SJSA1 (cell line): ENCODE data around the gene TMEM161B. TPM values are rescaled to one million over a fixed set of nuclear protein-coding genes. Genes with fewer than 3 reads are reported as not detected.
"Not testable (repeated sequence)": the region's sequence is repeated elsewhere in the genome, so short reads cannot be mapped to it uniquely, and the experiment has no call there.

Source experiments
- DNase-seq, 2 experiments: peaks; one replicate each; pipeline ENCODE4 v3.0.0-alpha.2; 2015 to 2020; ENCODE audit warnings: low spot score in 2 of 2, low read depth in 1 of 2
- H3K27ac ChIP-seq: fragments of 250-450 bp; sonication (Bioruptor Pico); 2 replicates; pipeline ENCODE4 v1.5.1; 2020; ENCODE audit warnings: mild to moderate bottlenecking, moderate library complexity
- H3K27me3 ChIP-seq: fragments of 250-450 bp; sonication (Bioruptor Pico); replicated peaks from 2 replicates; pipeline ENCODE4 v1.5.1; 2020; ENCODE audit warnings: mild to moderate bottlenecking, moderate library complexity
- H3K36me3 ChIP-seq: fragments of 250-450 bp; sonication (Bioruptor Pico); 2 replicates; pipeline ENCODE4 v1.5.1; 2020; ENCODE audit warnings: mild to moderate bottlenecking
- H3K4me1 ChIP-seq: fragments of 250-450 bp; sonication (Bioruptor Pico); replicated peaks from 2 replicates; pipeline ENCODE4 v1.6.1; 2021; ENCODE audit warnings: mild to moderate bottlenecking
- H3K4me3 ChIP-seq: fragments of 250-450 bp; sonication (Bioruptor Pico); 2 replicates; pipeline ENCODE4 v1.5.1; 2020; ENCODE audit warnings: mild to moderate bottlenecking
- H3K9me3 ChIP-seq: fragments of 250-450 bp; sonication (Bioruptor Pico); replicated peaks from 2 replicates; pipeline ENCODE4 v1.5.1; 2020; ENCODE audit warnings: mild to moderate bottlenecking
- total RNA-seq: library from RNA; depleted of rRNA; stranded (reverse); fragments of >200 nt; shearing (Covaris generic); gene quantifications from 2 replicates; pipeline ENCODE4 v1.2.3, GENCODE V29; 2014

Gene TMEM161B
- total RNA-seq, 1 experiment from 2014 or later = 15.2 TPM

- not testable (repeated sequence) for DNase-seq, H3K4me1 ChIP-seq, H3K36me3 ChIP-seq, H3K27ac ChIP-seq, H3K27me3 ChIP-seq, H3K9me3 ChIP-seq, H3K4me3 ChIP-seq
Observed at GRCh38 chr5:88264565-88264964, 4.1 kb downstream of the TMEM161B start.

DNA sequence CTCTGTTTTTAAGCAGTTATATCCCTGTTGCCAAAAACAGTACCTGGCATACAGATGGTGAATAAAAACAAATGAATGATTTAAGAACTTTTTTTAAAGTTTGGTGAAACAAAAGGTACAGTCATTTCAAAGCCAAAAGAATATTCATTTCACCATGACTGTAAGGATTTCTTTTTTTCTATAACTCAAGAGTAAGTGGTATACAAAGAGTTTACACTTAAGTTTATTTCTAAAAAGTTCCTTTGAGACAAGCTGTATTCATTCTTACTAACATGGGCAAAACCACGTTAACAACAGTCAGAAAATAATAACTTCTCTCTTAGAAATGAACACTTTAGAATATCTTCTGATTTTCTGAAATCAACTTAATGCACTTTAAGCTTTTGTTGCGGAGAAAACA lies 5.3 kb downstream of the TMEM161B start:
- no peaks in the 10 kb centered on the region for H3K27me3 ChIP-seq

DNA sequence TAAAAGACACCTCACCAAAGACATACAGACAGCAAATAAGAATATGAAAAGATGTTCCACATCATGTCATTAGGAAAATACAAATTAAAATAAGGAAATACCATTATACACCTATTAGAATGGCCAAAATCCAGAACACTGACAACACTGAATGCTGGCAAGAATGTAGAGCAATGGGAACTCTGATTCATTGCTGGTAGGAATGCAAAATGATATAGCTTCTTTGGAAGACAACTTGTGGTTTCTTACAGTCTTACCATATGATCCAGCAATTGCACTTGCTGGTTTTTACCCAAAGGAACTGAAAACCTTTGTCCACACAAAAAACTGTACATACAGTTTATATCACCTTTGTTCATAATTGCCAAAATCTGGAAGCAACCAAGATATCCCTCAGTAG lies 6.5 kb downstream of the TMEM161B start:
- H3K9me3 ChIP-seq = no peaks in the 10 kb centered on the region
- H3K4me3 ChIP-seq = no peak overlapping the region
- no peaks in the 10 kb centered on the region for H3K27me3 ChIP-seq
- peaks cover 4% of the 10 kb centered on the region for H3K36me3 ChIP-seq
- H3K4me1 ChIP-seq = no peaks in the 10 kb centered on the region
- H3K27ac ChIP-seq = no peak overlapping the region
- no peak for DNase-seq

More for the DNA sequence above, 5.3 kb downstream of the TMEM161B start:
- no peak for DNase-seq
- Histone ChIP-seq H3K9me3 (no peaks in the 10 kb centered on the region), H3K36me3 (peaks cover 5% of the 10 kb centered on the region), H3K4me3 (no peak overlapping the region), H3K27ac (no peak overlapping the region), H3K4me1 (peaks cover 6% of the 10 kb centered on the region; the same call in 1 of the 2 replicates)

DNA sequence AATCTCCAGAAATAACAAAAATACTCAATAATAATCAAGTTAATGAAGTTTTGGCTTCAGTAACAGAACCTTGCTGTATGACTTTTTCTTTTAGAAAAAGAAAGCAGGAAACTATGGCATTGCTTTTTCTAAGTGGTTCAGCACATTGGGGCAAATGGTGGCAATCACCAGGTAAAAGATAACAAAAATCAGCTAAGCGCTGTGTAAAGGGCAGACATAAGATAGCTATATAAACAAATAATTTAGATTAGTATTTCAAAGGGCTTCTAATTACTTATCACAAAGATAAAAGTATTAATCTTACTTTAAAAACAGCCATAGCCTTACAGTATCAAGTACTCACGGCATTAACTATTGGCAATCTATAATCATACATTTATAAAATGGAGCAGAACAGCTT lies 10.0 kb downstream of the TMEM161B start:
- Histone ChIP-seq H3K4me3 (no peak overlapping the region), H3K9me3 (no peaks in the 10 kb centered on the region), H3K27ac (no peak overlapping the region), H3K27me3 (no peaks in the 10 kb centered on the region), H3K4me1 (no peaks in the 10 kb centered on the region), H3K36me3 (0 out of 2 replicates have a peak, but pooled peaks cover 2% of the 10 kb centered on the region)
- no peak for DNase-seq

DNA sequence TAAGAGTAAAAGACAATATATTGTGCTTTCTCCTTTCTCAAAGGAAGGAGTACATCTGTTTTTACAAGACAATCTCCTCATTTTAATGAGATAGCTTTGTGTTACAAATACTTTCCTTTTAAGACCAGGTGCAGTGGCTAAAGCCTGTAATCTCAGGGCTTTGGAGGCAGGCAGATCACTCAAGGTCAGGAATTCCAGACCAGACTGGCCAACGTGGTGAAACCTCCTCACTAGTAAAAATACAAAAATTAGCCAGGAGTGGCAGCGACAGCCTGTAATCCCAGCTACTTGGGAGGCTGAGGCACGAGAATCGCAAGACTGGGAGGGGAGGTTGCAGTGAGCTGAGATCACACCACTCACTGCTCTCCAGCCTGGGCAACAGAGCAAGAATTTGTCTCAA lies 11.8 kb downstream of the TMEM161B start:
- Histone ChIP-seq H3K4me1 (no peaks in the 10 kb centered on the region), H3K27me3 (no peaks in the 10 kb centered on the region)
- no peak for DNase-seq

GRCh38 chr5:88256037-88256436 lies 12.6 kb downstream of the TMEM161B start:
- Histone ChIP-seq H3K27ac (no peak overlapping the region), H3K36me3 (peaks cover 6% of the 10 kb centered on the region; the same call in 1 of the 2 replicates), H3K4me3 (no peak overlapping the region), H3K4me1 (no peaks in the 10 kb centered on the region), H3K27me3 (no peaks in the 10 kb centered on the region), H3K9me3 (no peaks in the 10 kb centered on the region)
- DNase-seq = no peak

More for the DNA sequence above, 11.8 kb downstream of the TMEM161B start:
- Histone ChIP-seq H3K36me3 (peaks cover 6% of the 10 kb centered on the region; the same call in 1 of the 2 replicates), H3K4me3 (no peak overlapping the region), H3K9me3 (no peaks in the 10 kb centered on the region), H3K27ac (no peak overlapping the region)

DNA sequence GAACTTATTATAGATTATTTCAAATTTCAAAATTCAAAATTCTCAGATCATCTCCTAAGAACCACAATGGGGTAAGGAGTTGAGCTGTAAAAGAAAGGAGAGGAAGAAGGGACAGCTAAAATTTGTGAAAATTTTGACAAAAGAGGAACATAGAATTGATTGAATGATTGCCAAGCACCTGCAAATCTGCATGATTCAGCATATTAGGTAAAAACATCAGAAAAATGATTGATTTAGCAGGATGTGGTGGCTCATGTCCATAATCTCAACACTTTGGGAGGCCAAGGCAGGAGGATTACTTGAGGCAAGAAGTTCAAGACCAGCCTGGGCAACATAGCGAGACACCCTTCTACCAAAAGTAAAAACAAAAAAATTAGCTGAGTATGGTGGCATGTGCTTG lies 14.3 kb downstream of the TMEM161B start:
- Histone ChIP-seq H3K9me3 (no peaks in the 10 kb centered on the region), H3K4me3 (no peak overlapping the region), H3K27ac (no peak overlapping the region), H3K4me1 (no peaks in the 10 kb centered on the region), H3K36me3 (peaks cover 11% of the 10 kb centered on the region; the same call in 1 of the 2 replicates), H3K27me3 (no peaks in the 10 kb centered on the region)
- no peak for DNase-seq

DNA sequence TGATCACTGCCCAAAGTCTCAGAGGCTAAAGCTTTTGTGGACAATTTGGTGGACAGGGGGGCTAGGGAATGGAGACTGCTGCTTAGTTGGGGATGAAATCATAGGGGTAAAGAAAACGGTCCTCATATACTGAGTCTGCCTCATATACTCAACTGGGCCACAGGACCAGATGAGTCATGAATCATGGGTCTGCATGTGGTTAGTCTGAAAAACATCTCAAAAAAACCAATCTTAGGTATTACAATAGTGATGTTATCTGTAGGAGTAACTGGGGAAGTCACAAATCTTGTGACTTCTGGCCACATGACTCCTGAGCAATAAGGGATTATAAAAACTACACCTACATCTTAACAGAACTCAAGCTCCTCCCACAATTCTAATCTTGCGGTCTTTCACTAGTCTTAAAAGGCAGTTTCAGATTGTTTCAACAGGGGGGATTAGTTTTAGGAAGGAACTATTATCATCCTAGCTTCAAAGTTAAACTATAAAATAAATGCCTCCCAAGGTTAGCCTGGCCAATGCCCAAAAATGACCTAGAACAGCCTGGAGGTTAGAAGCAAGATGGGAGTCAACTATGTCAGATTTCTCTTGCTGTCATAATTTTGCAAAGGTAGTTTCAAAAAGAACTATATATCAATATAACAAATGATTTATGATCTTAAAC lies 17.5 kb downstream of the TMEM161B start:
- Histone ChIP-seq H3K27me3 (no peaks in the 10 kb centered on the region), H3K9me3 (no peaks in the 10 kb centered on the region), H3K36me3 (peaks cover 11% of the 10 kb centered on the region; the same call in 1 of the 2 replicates), H3K4me3 (no peak overlapping the region), H3K27ac (no peak overlapping the region), H3K4me1 (no peaks in the 10 kb centered on the region)
- no peak for DNase-seq

- no peaks in the 10 kb centered on the region for H3K9me3 ChIP-seq
- H3K27me3 ChIP-seq = no peaks in the 10 kb centered on the region
- no peak overlapping the region for H3K27ac ChIP-seq
- H3K4me1 ChIP-seq = no peaks in the 10 kb centered on the region; the same call in 1 of the 2 replicates
- DNase-seq = no peak
- no peak overlapping the region for H3K4me3 ChIP-seq
- peaks cover 11% of the 10 kb centered on the region; the same call in 1 of the 2 replicates for H3K36me3 ChIP-seq
Observed at GRCh38 chr5:88250010-88250409, 18.6 kb downstream of the TMEM161B start.

DNA sequence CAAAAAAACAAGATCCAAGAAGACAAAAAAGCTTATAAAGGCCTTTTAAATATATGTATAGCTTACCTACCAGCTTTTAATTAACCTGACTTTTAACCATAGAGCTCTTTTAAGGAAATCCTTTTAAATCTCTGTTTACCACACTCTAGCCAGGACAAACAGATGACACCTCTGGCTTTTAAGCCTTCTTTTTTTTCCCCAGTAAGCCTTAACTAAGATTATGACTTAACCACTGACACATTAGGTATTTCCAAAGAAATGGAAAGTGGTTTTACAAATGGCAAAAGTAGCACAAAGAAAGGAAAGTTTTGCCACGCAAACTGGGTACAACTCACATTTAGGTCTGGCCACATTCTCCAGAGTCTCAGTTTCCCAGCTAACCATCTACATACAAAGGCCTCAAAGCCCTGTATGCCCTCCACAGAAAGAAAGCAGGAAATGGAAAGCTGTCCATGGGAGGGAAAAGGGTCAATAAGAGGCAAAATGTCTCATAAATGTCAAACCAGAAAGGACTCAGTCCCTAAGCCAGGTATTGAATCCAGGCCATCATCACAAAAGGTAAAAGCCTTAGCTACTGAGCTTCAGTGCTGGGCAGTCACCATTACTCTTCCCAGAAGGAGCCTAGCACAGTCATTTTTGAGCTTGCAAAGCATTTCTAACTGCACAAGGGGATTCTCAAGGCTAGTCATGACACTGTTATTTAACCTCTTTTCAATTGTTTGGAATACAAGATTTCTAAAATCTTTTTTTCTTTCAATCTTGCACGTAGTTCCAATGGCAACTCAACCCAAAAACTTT lies 19.7 kb downstream of the TMEM161B start:
- Histone ChIP-seq H3K27ac (no peak overlapping the region), H3K9me3 (no peaks in the 10 kb centered on the region), H3K36me3 (peaks cover 8% of the 10 kb centered on the region; the same call in 1 of the 2 replicates), H3K4me1 (no peaks in the 10 kb centered on the region; the same call in 1 of the 2 replicates), H3K4me3 (no peak overlapping the region), H3K27me3 (no peaks in the 10 kb centered on the region)
- DNase-seq = no peak

- Histone ChIP-seq H3K27me3 (no peaks in the 10 kb centered on the region), H3K27ac (no peak overlapping the region), H3K4me3 (no peak overlapping the region), H3K4me1 (no peaks in the 10 kb centered on the region; the same call in 1 of the 2 replicates), H3K36me3 (0 out of 2 replicates have a peak, but pooled peaks cover 5% of the 10 kb centered on the region), H3K9me3 (no peaks in the 10 kb centered on the region)
- no peak for DNase-seq
Observed at GRCh38 chr5:88248094-88248493, 20.6 kb downstream of the TMEM161B start.

- no peak for DNase-seq
- no peaks in the 10 kb centered on the region for H3K27me3 ChIP-seq
- no peaks in the 10 kb centered on the region for H3K9me3 ChIP-seq
- H3K4me1 ChIP-seq = no peaks in the 10 kb centered on the region; the same call in 1 of the 2 replicates
- 0 out of 2 replicates have a peak, but pooled peaks cover 4% of the 10 kb centered on the region for H3K36me3 ChIP-seq
- H3K4me3 ChIP-seq = no peak overlapping the region
- no peak overlapping the region for H3K27ac ChIP-seq
Observed at GRCh38 chr5:88245893-88246244, 22.8 kb downstream of the TMEM161B start.

- DNase-seq = no peak
- Histone ChIP-seq H3K27ac (no peak overlapping the region), H3K36me3 (no peaks in the 10 kb centered on the region), H3K27me3 (no peaks in the 10 kb centered on the region), H3K4me3 (no peak overlapping the region), H3K4me1 (no peaks in the 10 kb centered on the region; the same call in 1 of the 2 replicates), H3K9me3 (no peaks in the 10 kb centered on the region)
Observed at GRCh38 chr5:88245241-88245892, 23.3 kb downstream of the TMEM161B start.
